Ovary (tissue), 9 donors: ENCODE results near the gene SHROOM3. TPM values are rescaled to one million over a fixed set of nuclear protein-coding genes. Genes with fewer than 3 reads are reported as not detected.

Source experiments
- DNase-seq, 5 donors: peaks; one replicate each; pipeline ENCODE4 v3.0.0-alpha.2; 2019 to 2020
- H3K27ac ChIP-seq, 2 donors: fragments of 200-600 bp; one replicate each; pipeline versions ENCODE4 v1.5.1 to v1.8.0; 2019 to 2022
- H3K27me3 ChIP-seq: fragments of 200-600 bp; one replicate; pipeline ENCODE4 v1.8.0; 2022
- H3K36me3 ChIP-seq: fragments of 200-600 bp; sonication (generic); one replicate; pipeline ENCODE4 v1.5.1; 2019
- H3K4me1 ChIP-seq: one replicate; pipeline ENCODE4 v1.8.1; 2013; ENCODE audit warnings: mild to moderate bottlenecking, moderate library complexity; ENCODE audit not compliant: insufficient read depth
- H3K4me3 ChIP-seq: fragments of 200-600 bp; sonication (generic); one replicate; pipeline ENCODE4 v1.5.1; 2017
- H3K9me3 ChIP-seq, 2 donors: fragments of 200-600 bp in 1 of 2; sonication (generic) in 1 of 2; one replicate each; pipeline versions ENCODE4 v1.5.1 to v1.8.1; 2013 to 2019; ENCODE audit warnings: mild to moderate bottlenecking in 1 of 2, moderate library complexity in 1 of 2
- EP300 ChIP-seq: sonication (generic); formaldehyde crosslinking; IDR thresholded peaks from one replicate; pipeline ENCODE4 v1.6.1; 2017; ENCODE audit warnings: antibody characterized with exemption
- POLR2A ChIP-seq: fragments of 450-650 bp; IDR thresholded peaks from one replicate; pipeline ENCODE4 v1.6.1; 2017; ENCODE audit warnings: antibody characterized with exemption, mild to moderate bottlenecking, moderate library complexity
- WGBS, 3 donors: extraction: QIAGEN DNeasy Blood & Tissue Kit in 1 of 3; methylation state at CpG; one replicate each; pipeline versions ENCODE4 v1.1.5 to v1.1.7; 2013 to 2017; 5-methylcytosine and 5-hydroxymethylcytosine counted together
- intact Hi-C, 4 donors: fragments of 100-400 bp; cut with DNase I; formaldehyde crosslinking; loops; one replicate each; pipeline versions ENCODE4 v1.11.0 to v1.15.1; 2022 to 2023
- polyA plus RNA-seq, 2 donors: library from polyadenylated mRNA; stranded (reverse); fragments of 200-250 nt in 1 of 2; fragments of 350-450 nt in 1 of 2; fragmentation: Illumina TruSeq in 1 of 2; extraction: RNeasy Lipid Tissue Mini Kit (QIAGEN cat#74804) in 1 of 2; gene quantifications; one replicate each; pipeline ENCODE4 v1.2.3, GENCODE V29; 2013 to 2014
- total RNA-seq, 7 donors: library from RNA; depleted of rRNA in 2 of 7; stranded (reverse); fragments of >200 nt in 2 of 7; fragmentation: NEBNext Ultra II Directional in 3 of 7; extraction: Animal tissue kit (Norgen Biotek cat#: 25700) in 3 of 7; gene quantifications; one replicate each; pipeline versions ENCODE4 v1.1.0 to v1.2.4, GENCODE V29; 2016 to 2023
- TF ChIP-seq, protein P1 (sequence below), 3 donors: fragments of 450-650 bp in 2 of 3; fragments of 200-600 bp in 1 of 3; IDR thresholded peaks; one replicate each; pipeline versions ENCODE4 v1.5.1 to v1.8.0; 2016 to 2022; ENCODE audit warnings: antibody characterized with exemption in 3 of 3, mild to moderate bottlenecking in 1 of 3
- donor health status: DM: no; HTN: no; CAD: no; lungs with moderate emphysema.
- donor health status: DM: no; HTN: no; CAD: no.
- donor health status: Bipolar disorder and iron deficiency.
- donor health status: DM: yes; HTN: yes; CAD: no.
- donor health status: DM: no; HTN: no; CAD: no.
- donor health status: DM: yes; HTN: yes; CAD: no.

Gene SHROOM3
- total and polyA plus RNA-seq, 9 donors: 0.80 to 70.1 (median 3.8) TPM

DNA sequence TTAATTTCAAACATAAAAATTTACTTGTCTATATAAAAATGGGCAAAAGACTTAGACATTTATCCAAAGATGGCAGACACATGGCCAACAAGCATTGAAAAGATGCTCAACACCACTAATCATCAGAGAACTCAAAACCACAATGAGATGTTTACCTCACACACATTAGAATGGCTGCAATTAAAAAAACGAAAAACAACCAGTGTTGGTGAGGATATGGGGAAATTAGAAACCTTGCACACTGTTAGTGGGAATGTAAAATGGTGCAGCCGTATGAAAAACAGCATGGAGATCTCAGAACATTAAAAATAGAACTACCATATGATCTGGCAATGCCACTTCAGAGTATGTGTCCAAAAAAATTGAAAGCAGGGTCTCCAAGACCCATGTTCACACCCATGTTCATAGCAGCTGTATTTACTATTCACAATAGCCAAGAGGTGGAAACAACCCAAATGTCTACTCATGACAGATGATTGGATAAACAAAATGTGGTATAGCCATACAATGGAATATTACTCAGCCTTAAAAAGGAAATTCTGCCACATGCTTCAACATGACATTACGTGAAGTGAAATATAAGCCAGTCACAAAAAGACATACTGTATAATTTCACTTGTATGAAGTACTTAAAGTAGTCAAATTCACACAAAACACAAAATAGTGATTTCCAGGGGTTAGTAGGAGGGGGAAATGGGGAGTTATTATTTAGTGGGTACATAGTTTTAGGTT lies 316.7 kb downstream of the SHROOM3 start:
- H3K4me1 ChIP-seq: peaks cover 4% of the 10 kb centered on the region
- no peak for DNase-seq
- TF ChIP-seq EP300: no peak
- H3K9me3 ChIP-seq: no peaks in the 10 kb centered on the region
- no peaks in the 10 kb centered on the region for H3K27me3 ChIP-seq
- no peaks in the 10 kb centered on the region for H3K36me3 ChIP-seq
- WGBS, 3 donors: 94 to 98% (median 96%) methylated on average over 3 of the region's 3 CpGs
- intact Hi-C loops: loop anchor here in 2 of 4 donors (10.0 kb wide), 2 partner anchors 137 to 237 kb away; no protein-coding TSS in a partner anchor
- no peak overlapping the region for H3K4me3 ChIP-seq
- no peak overlapping the region for H3K27ac ChIP-seq

DNA sequence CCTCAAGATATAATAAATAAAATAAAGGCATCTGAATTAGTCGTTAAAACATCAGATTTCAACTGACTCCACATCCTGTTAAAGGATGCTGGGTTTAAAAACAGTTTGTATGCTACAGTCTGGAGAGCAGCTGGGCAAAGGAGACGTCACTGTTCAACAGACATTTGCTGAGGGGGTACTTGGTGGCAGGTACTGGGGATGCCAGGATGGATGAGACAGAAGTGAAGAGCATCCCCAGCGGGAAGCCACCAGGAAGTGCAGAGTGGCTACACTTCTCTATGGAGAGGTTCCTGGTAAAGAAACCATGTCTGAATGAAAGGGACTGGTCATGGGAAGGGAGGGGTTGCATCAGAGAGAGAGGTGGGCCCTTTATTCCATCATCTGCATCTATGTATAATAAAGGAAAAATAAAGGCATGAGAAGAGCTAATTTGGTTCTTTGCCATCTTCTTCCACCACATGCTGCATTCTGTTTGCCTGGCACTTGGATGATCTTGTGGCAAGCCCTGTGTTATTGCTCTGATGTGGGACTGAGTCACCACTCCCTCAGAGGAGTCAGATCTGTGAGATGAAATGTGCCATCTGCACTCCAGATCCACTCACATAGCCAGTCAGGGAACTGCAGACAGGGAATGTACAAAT lies 318.0 kb downstream of the SHROOM3 start:
- Histone ChIP-seq H3K36me3 (no peaks in the 10 kb centered on the region), H3K4me1 (peaks cover 5% of the 10 kb centered on the region), H3K27me3 (no peaks in the 10 kb centered on the region), H3K27ac (no peak overlapping the region), H3K4me3 (no peak overlapping the region), H3K9me3 (no peaks in the 10 kb centered on the region)
- TF ChIP-seq EP300 (no peak), POLR2A (no peak)
- TF ChIP-seq, protein P1, sequence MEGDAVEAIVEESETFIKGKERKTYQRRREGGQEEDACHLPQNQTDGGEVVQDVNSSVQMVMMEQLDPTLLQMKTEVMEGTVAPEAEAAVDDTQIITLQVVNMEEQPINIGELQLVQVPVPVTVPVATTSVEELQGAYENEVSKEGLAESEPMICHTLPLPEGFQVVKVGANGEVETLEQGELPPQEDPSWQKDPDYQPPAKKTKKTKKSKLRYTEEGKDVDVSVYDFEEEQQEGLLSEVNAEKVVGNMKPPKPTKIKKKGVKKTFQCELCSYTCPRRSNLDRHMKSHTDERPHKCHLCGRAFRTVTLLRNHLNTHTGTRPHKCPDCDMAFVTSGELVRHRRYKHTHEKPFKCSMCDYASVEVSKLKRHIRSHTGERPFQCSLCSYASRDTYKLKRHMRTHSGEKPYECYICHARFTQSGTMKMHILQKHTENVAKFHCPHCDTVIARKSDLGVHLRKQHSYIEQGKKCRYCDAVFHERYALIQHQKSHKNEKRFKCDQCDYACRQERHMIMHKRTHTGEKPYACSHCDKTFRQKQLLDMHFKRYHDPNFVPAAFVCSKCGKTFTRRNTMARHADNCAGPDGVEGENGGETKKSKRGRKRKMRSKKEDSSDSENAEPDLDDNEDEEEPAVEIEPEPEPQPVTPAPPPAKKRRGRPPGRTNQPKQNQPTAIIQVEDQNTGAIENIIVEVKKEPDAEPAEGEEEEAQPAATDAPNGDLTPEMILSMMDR (IDR thresholded peaks at IDR 0.05): no peak
- WGBS, 3 donors: 36 to 45% (median 38%) methylated on average over 3 of the region's 3 CpGs
- no peak for DNase-seq
- intact Hi-C loops: loop anchor here in 2 of 4 donors (10.0 kb wide), 2 partner anchors 138 to 238 kb away; no protein-coding TSS in a partner anchor

DNA sequence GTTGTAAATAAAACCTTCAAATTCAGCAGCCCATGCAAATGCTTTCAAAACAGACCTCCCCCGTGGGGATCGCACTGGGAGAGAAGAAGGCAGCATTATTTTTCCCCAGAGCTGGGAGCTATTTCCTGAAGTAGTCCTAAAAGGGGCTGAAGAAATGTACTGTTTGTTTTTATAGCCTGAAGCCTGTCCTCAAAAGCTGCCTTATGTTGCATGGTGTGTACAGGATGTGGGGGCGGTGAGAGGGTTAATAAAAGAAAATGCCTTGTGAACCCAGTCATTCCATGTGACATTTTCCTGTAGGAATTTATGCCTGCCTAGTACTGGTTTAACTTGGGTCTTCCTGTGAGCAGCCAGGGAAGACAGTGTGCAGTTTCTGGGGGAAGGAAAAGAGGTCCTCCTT lies 318.8 kb downstream of the SHROOM3 start:
- no peak overlapping the region for H3K4me3 ChIP-seq
- peaks cover 8% of the 10 kb centered on the region for H3K4me1 ChIP-seq
- intact Hi-C loops: loop anchor here in 2 of 4 donors (10.0 kb wide), 2 partner anchors 139 to 239 kb away; no protein-coding TSS in a partner anchor
- DNase-seq: no peak
- H3K27me3 ChIP-seq: no peaks in the 10 kb centered on the region
- whole genome bisulfite sequencing, 3 donors: 5 to 8% (median 6%) methylated on average over 3 of the region's 3 CpGs
- H3K36me3 ChIP-seq: no peaks in the 10 kb centered on the region
- H3K9me3 ChIP-seq: no peaks in the 10 kb centered on the region
- no peak overlapping the region for H3K27ac ChIP-seq
- TF ChIP-seq POLR2A: no peak

DNA sequence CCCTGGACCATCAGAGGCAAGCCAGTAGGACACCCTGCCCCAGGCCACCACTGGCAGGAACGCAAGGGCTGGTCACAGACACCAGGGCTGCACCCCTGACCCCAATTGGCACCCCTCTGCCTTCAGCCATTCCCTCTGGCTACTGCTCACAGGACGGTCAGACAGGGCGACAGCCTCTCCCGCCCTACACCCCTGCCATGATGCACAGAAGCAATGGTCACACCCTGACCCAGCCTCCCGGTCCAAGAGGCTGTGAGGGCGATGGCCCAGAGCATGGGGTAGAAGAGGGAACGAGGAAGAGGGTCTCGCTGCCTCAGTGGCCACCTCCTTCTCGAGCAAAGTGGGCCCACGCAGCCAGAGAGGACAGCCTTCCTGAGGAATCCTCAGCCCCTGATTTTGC lies 319.4 kb downstream of the SHROOM3 start:
- TF ChIP-seq, protein P1 (IDR thresholded peaks at IDR 0.05): no peak
- no peak for TF ChIP-seq POLR2A
- no peak for TF ChIP-seq EP300
- no peak overlapping the region for H3K27ac ChIP-seq
- no peaks in the 10 kb centered on the region for H3K36me3 ChIP-seq
- intact Hi-C loops: loop anchor here in 2 of 4 donors (10.0 kb wide), 2 partner anchors 140 to 240 kb away; no protein-coding TSS in a partner anchor
- H3K4me1 ChIP-seq: peaks cover 8% of the 10 kb centered on the region
- H3K27me3 ChIP-seq: no peaks in the 10 kb centered on the region
- H3K4me3 ChIP-seq: no peak overlapping the region
- no peak for DNase-seq
- H3K9me3 ChIP-seq: no peaks in the 10 kb centered on the region
- 96 to 97% (median 97%) methylated on average over 10 of the region's 10 CpGs for WGBS, 3 donors

DNA sequence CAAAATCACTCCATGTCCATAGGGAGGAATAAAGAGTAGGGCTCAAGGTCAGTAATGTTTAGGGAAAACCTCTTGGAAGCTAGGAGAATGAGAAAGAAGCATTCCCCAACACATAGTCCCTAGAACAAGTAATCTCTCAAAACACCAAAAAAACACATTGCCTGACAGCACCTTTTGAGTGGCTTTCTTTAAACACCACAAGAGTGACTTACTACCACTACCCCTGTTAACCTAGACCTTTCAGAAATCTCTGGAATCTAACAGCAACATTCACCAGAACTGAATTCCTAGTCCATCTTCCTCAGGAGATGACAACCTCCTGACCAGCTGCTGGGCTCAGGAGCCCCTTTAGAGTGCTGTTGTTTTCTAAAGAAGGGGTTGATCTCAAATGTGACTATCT lies 320.7 kb downstream of the SHROOM3 start:
- H3K9me3 ChIP-seq: no peaks in the 10 kb centered on the region
- H3K27me3 ChIP-seq: no peaks in the 10 kb centered on the region
- peaks cover 8% of the 10 kb centered on the region for H3K4me1 ChIP-seq
- TF ChIP-seq POLR2A: no peak
- no peak overlapping the region for H3K27ac ChIP-seq
- H3K4me3 ChIP-seq: no peak overlapping the region
- intact Hi-C loops: loop anchor here (5.0 to 10.0 kb wide), 3 partner anchors 141 to 243 kb away; no protein-coding TSS in a partner anchor
- H3K36me3 ChIP-seq: no peaks in the 10 kb centered on the region
- no peak for DNase-seq
